Adipocyte (in vitro differentiated cells): Measurements from ENCODE around the gene WDFY4.

ENCODE experiments used
- DNase-seq: peaks from one replicate; pipeline ENCODE4 v3.0.0-alpha.2; 2015; ENCODE audit warnings: low read depth
- H3K27me3 ChIP-seq: replicated peaks from 2 replicates; pipeline ENCODE4 v1.7.0; 2013; ENCODE audit warnings: mild to moderate bottlenecking, low read length, moderate library complexity; ENCODE audit not compliant: control insufficient read depth, insufficient read depth
- H3K36me3 ChIP-seq: 2 replicates; pipeline ENCODE4 v1.7.0; 2013; ENCODE audit warnings: low read length, mild to moderate bottlenecking, moderate library complexity; ENCODE audit not compliant: control insufficient read depth, insufficient read depth, severe bottlenecking
- H3K4me1 ChIP-seq: 2 replicates; pipeline ENCODE4 v1.7.0; 2013; ENCODE audit warnings: mild to moderate bottlenecking, low read length, moderate library complexity; ENCODE audit not compliant: control insufficient read depth, insufficient read depth
- H3K4me3 ChIP-seq: 2 replicates; pipeline ENCODE4 v1.7.0; 2013; ENCODE audit warnings: mild to moderate bottlenecking, low read length, moderate library complexity
- H3K9ac ChIP-seq: 2 replicates; pipeline ENCODE4 v1.7.0; 2013; ENCODE audit warnings: mild to moderate bottlenecking, low read length, moderate library complexity
- H3K9me3 ChIP-seq: 2 replicates; pipeline ENCODE4 v1.7.0; 2013; ENCODE audit warnings: mild to moderate bottlenecking, low read length, moderate library complexity; ENCODE audit not compliant: control insufficient read depth

WDFY4 gene

DNA sequence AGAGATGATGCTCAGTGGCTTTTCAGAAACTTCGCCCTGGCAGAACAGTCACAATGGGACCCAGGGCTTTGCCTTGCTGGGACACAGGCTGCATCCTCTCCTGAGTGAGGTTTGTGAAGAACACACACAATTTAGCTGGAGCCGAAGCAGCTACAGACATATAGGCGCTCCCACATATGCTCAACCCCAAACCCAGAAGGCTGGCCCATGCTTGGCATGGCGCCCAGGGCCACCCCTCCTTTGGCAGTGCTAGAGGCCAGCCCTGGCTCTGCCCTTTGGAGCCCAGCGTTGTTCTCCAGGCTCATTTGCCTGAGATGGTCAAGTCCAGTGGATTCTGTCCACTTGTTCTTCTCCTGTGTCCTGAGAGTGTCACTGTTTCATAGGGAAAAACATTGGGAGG, 94.4 kb downstream of the WDFY4 start:
- Histone ChIP-seq H3K36me3 (no peaks in the 10 kb centered on the region), H3K9ac (no peak overlapping the region), H3K4me3 (no peak overlapping the region), H3K27me3 (peaks cover 19% of the 10 kb centered on the region), H3K4me1 (no peaks in the 10 kb centered on the region), H3K9me3 (no peaks in the 10 kb centered on the region)
- no peak for DNase-seq

DNA sequence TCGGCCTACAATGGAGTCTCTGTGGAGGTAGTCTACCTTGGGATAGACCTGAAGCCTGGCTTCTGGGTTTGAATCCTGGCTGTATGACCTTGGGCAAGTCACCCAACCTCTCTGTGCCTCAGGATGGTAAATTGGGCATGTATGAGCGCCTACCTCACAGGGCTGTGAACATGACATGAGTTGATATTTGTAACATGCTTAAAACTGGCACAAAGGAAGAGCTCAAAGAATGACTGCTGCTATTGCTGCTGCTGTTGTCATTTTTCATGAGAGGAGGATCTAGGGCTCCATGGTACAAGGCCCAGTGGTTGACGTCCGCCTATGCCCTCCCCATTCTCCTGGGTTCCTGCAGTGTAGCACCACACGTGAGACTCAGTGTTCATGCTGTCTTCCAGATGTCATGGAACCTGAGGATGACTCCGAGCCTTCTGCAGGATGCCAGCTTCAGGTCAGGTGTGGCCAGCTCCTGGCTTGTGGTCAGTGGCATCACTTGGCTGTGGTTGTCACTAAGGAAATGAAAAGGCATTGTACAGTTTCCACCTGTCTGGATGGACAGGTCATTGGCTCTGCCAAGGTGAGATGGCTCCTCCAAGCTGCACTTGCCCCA, 95.0 kb downstream of the WDFY4 start:
- Histone ChIP-seq H3K4me1 (no peaks in the 10 kb centered on the region), H3K4me3 (no peak overlapping the region), H3K9ac (no peak overlapping the region), H3K36me3 (no peaks in the 10 kb centered on the region), H3K9me3 (no peaks in the 10 kb centered on the region), H3K27me3 (peaks cover 14% of the 10 kb centered on the region)
- no peak for DNase-seq

DNA sequence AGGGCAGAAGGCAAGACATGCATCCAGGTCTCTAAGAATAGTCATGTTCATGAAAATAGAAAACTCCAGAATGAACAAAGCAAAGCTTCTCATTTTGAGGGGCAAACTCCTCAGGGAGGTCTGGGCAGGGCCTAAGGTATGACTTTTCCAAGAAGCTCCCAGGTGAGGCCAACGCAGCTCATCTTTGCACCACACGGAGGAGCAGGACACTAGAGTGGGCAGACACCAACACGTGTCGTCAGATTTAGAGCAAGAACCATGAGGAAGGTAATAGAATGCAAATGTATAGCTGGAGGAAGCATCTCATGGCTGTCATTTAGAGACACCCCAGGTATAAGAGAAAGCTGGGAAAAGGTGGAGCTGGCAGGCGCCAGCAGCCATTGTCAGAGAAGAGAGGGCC, 95.7 kb downstream of the WDFY4 start:
- no peak overlapping the region for H3K9ac ChIP-seq
- no peaks in the 10 kb centered on the region for H3K36me3 ChIP-seq
- DNase-seq = no peak
- H3K4me1 ChIP-seq = no peaks in the 10 kb centered on the region
- no peak overlapping the region for H3K4me3 ChIP-seq
- no peaks in the 10 kb centered on the region for H3K9me3 ChIP-seq
- peaks cover 12% of the 10 kb centered on the region for H3K27me3 ChIP-seq

DNA sequence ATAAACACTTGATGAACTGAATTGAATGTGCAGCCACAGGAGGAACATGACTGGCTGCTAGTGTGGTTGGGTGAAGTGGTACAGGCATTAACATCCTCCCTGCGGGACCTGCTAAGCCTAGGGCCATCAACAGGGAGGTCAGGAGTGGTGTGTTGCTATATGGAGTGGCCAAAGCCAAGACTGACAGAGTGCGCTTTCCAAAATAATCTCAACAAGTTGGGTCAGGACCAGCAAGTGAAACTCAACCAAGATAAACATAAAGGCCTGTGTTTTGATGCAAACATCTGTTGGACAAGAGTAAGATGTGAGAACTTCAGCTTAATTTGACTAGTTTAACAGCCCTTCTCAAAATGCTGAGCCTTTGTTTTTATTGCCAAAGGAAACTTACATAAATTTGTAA, 97.7 kb downstream of the WDFY4 start:
- Histone ChIP-seq H3K27me3 (peaks cover 7% of the 10 kb centered on the region), H3K4me3 (no peak overlapping the region), H3K4me1 (no peaks in the 10 kb centered on the region), H3K36me3 (no peaks in the 10 kb centered on the region), H3K9me3 (no peaks in the 10 kb centered on the region), H3K9ac (no peak overlapping the region)
- DNase-seq = no peak

DNA sequence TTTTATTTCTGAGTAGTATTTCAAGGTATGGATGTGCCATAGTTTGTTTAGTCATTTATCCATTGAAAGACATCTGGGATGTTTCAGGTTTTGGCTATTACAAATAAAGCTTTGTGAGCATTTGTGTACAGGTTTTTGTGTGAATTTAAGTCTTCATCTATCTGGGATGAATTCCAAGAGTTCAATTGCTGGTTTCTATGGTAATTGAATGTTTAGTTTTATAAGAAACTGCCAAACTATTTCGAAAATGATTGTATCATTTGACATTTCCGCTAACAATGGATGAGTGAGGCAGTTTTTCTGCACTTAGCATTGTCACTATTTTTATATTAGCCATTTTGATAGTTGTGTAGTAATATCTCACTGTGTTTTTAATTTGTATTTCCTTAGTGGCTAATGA, 99.4 kb downstream of the WDFY4 start:
- no peaks in the 10 kb centered on the region for H3K36me3 ChIP-seq
- no peak for DNase-seq
- no peaks in the 10 kb centered on the region for H3K9me3 ChIP-seq
- no peaks in the 10 kb centered on the region for H3K4me1 ChIP-seq
- H3K9ac ChIP-seq = no peak overlapping the region
- no peak overlapping the region for H3K4me3 ChIP-seq
- peaks cover 7% of the 10 kb centered on the region for H3K27me3 ChIP-seq

DNA sequence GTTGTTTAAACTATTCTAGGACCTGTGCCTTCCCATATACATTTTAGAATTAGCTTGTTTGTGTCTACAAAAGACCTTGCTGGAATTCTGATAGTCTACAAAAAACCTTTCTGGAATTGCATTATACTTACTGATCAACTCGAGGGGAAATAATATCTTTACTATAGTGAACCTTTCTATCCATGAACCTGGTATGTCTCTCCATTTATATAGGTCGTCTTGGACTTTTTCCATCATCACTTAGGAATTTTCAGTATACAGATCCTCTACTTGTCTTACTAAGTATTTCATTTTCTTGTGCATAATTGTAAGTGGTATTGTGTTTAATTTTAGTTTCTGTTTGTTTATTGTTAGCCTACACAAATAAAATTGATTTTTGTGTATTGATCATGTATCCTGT, 101.1 kb downstream of the WDFY4 start:
- no peak for DNase-seq
- Histone ChIP-seq H3K27me3 (peaks cover 20% of the 10 kb centered on the region), H3K9ac (no peak overlapping the region), H3K36me3 (no peaks in the 10 kb centered on the region), H3K4me1 (no peaks in the 10 kb centered on the region), H3K4me3 (no peak overlapping the region), H3K9me3 (no peaks in the 10 kb centered on the region)

DNA sequence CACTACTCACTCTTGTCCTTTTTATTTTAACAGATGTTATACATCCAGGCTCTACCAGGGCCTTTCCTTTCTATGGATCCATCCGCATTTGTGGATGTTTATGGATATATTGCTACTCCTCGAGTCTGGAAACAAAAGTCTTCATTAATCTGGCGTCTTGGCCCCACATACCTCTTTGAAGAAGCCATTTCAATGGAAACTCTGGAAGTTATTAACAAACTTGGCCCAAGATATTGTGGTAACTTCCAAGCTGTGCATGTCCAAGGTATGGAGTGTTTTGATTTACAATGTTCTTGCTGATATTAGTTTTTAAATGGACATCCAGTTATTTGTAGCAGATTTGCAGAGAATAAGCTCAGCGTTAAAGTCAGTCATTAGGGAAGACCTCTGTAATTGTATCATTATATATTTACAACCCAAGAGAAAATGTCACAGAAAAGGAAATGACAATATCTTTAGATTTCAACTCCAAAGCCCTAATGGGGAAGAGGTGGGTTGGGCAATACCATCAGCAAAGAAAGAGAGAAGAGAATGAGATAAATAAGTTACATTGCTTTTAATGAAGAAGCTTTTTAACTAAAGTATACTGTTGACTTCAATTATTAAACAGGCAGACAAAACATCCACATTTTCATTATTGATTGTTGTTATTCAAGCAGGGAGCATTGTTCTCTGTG, 102.1 kb downstream of the WDFY4 start:
- no peak overlapping the region for H3K4me3 ChIP-seq

DNA sequence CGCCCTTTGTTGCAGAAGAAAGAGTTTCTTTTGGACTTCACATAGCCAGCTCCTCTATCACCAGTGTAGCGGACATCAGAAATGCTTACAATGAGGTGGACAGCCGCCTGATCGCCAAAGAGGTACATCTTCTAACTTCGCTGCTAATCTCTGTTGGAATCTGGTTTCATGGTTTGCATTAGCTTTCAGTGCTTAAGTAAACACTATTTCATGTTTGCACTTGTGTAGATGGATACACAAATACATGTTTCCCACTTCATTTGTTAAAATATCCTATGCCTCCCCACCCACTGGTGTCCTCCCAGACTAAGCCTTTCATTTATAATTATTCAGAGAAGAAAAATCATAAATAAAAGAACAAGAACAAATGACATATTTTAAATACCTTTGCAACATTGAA, 103.9 kb downstream of the WDFY4 start:
- no peak for DNase-seq
- Histone ChIP-seq H3K4me3 (no peak overlapping the region), H3K4me1 (no peaks in the 10 kb centered on the region)

More for the DNA sequence above, 102.1 kb downstream of the WDFY4 start:
- no peaks in the 10 kb centered on the region for H3K9me3 ChIP-seq
- no peaks in the 10 kb centered on the region for H3K36me3 ChIP-seq
- H3K27me3 ChIP-seq = peaks cover 27% of the 10 kb centered on the region
- DNase-seq = no peak
- no peak overlapping the region for H3K9ac ChIP-seq
- no peaks in the 10 kb centered on the region for H3K4me1 ChIP-seq

DNA sequence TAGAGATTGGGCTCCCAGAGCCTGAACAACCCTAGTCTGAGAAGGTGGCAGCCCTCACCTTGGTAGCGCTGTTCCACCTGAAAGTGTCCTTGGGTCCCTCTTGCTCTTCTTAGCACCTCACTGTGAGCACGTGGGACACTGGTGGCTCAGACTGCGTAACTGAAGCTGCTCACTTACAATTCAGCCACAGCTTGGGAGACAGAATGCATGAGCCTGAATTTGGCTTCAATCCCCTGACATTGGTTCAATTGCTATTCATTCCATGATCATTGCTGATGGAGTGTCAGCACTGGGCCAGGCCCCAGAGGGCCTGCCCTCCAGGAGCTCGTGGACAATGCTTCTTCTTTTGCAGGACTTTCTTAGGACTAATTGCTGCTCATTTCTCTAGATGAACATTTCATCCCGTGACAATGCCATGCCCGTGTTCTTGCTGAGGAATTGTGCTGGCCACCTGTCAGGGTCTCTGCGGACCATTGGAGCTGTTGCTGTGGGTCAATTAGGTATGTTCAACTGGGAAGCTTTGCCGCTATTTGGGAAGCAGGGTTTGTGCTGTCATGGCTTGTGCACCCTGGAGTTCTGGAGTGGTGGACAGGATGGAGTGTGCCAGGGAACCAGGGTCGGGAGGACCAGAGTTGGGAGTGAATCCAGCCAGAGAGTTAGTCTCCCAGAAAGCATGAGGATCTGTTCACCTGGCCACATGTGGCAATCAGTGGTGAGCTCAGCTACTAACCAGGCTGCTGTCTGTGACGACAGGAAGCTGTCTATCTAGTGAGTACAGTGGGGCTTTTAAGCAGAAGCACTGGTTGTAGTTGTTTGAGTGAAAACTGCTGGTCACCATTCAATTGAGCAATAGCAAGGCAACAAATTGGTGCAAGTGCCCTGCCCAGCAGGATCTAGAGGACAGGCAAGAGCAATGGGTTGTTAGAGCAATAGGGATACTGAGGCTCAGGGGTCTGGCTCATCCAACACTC, 105.1 kb downstream of the WDFY4 start:
- H3K9ac ChIP-seq = no peak overlapping the region
- H3K4me1 ChIP-seq = no peaks in the 10 kb centered on the region
- no peak for DNase-seq
- peaks cover 23% of the 10 kb centered on the region for H3K27me3 ChIP-seq
- H3K9me3 ChIP-seq = no peaks in the 10 kb centered on the region
- H3K4me3 ChIP-seq = no peak overlapping the region
- no peaks in the 10 kb centered on the region for H3K36me3 ChIP-seq

More for the DNA sequence above, 103.9 kb downstream of the WDFY4 start:
- Histone ChIP-seq H3K9ac (no peak overlapping the region), H3K36me3 (no peaks in the 10 kb centered on the region), H3K9me3 (no peaks in the 10 kb centered on the region), H3K27me3 (peaks cover 23% of the 10 kb centered on the region)

DNA sequence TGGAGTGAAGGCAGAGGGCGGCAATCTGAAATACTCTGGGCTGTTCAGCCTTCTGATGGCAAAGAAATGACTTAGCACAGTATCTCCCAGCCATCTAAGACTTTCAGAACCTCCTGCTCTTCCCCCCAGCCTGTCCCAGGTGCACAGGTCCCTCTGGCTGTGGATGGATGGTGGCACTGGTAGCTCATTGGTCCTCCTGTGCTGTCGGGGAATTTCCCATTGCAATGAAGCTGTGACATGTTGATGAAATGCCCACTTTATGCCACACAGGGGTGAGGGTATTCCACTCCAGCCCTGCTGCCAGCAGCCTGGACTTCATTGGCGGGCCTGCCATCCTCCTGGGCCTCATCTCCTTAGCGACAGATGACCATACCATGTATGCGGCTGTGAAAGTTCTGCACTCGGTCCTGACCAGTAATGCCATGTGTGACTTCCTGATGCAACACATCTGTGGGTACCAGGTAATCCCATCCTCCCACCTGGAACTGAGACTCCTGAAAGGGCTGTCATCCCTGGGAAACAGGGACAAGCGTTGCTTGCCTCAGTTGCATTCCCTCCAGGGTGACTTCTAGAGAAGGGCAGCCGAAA, 105.9 kb downstream of the WDFY4 start:
- no peaks in the 10 kb centered on the region for H3K4me1 ChIP-seq
- no peak overlapping the region for H3K9ac ChIP-seq
- H3K36me3 ChIP-seq = no peaks in the 10 kb centered on the region
- H3K27me3 ChIP-seq = peaks cover 27% of the 10 kb centered on the region
- H3K4me3 ChIP-seq = no peak overlapping the region
- no peaks in the 10 kb centered on the region for H3K9me3 ChIP-seq
- DNase-seq = no peak
